Middle frontal gyrus (tissue), 1 donor: ENCODE measurements around the gene KIR2DL3.

Source experiments
- DNase-seq: peaks from one replicate; pipeline ENCODE4 v3.0.0-alpha.2; 2015; ENCODE audit warnings: low spot score; ENCODE audit errors: extremely low spot score

Gene KIR2DL3

DNA sequence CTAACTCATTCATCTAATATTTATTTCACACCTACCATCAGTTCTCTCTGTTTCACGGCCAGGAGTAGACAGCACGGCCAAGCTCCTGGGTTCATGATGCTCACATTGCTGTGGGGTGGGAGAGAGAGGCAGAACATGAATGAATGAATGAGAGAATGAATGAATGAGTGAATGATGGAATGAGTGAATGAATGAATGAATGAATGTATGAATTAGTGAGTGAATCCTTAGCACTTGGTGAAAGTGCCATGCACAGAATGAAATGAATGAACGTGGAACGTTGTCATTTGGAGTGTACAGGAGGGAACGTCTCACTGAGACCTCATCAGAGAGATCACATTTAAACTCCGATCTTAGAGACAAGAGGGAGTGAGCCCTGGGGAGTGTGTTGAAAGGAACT, 53.2 kb downstream of the KIR2DL3 start:
- DNase-seq = no peak

DNA sequence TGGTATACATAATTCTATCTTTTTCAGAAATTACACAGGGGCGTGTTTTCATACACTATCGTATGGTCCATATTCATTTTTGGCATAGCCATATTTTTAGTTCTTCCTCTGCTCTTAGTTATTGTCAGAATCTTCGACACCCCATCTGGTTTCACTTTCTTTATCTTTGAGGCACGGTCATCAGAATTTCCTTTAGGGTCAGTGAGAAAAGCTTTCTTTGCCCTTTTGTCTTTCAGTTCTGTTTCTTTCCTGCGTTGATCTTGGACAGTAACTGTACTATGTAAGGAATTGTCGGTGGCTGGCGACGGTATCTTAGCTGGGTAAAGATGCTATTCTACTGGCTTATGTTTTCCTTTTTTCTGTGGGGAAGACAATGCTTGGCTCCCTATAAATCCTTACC, 54.5 kb downstream of the KIR2DL3 start:
- DNase-seq = no peak

DNA sequence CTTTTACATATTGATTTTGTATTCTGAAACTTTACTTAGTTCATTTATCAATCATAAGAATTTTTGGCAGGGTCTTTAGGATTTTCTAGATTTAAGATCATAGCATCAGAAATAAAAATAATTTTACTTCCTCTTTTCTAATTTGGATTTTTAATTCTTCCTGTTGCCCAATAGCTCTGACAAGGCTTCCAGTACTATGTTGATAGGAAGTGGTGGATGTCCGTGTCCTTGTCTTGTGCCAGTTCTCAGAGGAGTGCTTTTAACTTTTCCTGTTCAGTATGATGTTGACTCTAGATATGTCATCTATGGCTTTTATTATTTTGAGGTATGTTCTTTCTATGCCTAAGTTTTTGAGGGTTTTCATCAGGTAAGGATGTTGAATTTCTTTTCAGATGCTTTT, 57.4 kb downstream of the KIR2DL3 start:
- DNase-seq = no peak
